GM12873 (cell line): ENCODE measurements around the gene LRRC66.

Source experiments
- TF ChIP-seq, protein P1 (sequence below): IDR thresholded peaks from 2 replicates; pipeline ENCODE4 v1.5.1; 2012; ENCODE audit warnings: low read depth, mild to moderate bottlenecking, moderate library complexity, low read length, control low read depth; ENCODE audit not compliant: insufficient read depth; ENCODE audit errors: missing control alignments

Gene LRRC66

DNA sequence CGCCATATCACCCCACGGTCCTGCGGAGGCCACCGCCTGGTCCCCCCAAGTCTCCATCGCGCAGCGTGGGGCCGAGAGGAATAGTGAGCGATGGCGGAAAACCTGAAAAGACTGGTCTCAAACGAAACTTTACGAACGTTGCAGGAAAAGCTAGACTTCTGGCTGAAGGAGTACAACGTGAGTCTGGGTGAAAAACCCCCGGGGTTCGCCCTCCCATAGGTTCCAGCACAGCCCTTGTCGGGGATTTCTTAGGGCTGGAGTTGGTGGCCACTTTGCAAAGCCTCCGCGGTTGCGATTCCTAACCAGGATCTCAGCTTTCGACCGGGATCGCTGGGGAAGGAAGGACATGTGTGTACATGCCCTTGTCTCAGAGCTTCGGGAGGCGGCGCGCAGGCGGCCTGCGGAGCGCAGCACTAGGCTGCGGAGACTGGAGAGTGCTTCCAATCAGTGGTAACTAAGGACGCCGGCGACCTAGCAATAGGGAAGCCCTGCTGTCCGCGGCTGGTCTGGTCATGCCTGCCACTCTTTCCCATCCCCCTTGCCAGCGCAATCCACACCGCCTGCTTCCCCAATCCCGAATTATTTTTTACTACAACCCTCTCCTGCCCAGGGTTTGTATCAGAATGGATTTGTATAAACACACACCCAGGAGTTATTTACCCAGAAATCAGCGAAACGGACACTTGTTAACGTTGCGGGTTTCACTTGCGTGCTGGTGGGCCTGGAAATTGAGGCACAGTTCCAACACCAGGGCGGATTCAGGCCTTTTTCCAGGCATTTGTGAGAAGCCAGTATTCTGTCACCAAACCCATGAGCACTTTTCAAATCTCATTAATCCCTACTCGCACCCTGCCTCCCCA, 31.7 kb upstream of the LRRC66 start:
- TF ChIP-seq, protein P1, sequence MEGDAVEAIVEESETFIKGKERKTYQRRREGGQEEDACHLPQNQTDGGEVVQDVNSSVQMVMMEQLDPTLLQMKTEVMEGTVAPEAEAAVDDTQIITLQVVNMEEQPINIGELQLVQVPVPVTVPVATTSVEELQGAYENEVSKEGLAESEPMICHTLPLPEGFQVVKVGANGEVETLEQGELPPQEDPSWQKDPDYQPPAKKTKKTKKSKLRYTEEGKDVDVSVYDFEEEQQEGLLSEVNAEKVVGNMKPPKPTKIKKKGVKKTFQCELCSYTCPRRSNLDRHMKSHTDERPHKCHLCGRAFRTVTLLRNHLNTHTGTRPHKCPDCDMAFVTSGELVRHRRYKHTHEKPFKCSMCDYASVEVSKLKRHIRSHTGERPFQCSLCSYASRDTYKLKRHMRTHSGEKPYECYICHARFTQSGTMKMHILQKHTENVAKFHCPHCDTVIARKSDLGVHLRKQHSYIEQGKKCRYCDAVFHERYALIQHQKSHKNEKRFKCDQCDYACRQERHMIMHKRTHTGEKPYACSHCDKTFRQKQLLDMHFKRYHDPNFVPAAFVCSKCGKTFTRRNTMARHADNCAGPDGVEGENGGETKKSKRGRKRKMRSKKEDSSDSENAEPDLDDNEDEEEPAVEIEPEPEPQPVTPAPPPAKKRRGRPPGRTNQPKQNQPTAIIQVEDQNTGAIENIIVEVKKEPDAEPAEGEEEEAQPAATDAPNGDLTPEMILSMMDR: no peak

DNA sequence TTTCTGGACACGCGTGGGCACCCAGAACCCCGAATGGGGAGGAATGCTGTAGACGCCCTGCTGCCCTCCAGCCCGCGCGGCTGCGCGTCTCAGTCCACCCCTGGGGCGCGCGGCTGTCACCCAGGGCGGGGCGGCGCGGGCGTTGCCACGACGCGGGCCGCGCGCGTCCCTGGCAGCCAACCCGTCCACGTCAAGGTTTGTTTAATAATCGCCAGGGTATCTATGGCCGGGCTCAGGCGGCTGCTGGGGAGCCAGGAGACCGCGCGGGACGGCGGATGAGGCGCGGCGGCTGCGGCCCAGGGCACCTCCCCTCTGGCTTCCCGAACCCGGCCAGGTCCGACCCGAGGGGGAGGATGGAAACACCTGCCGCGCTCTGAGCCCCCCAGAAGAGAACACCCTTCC, 31.1 kb upstream of the LRRC66 start, which contains the start of gene SPATA18:
TSS of gene SPATA18 (plus strand) at position 92 of the 402 bp plus-strand sequence. CDS start 401 bp downstream, outside the sequence.
- TF ChIP-seq, protein P1: no peak

DNA sequence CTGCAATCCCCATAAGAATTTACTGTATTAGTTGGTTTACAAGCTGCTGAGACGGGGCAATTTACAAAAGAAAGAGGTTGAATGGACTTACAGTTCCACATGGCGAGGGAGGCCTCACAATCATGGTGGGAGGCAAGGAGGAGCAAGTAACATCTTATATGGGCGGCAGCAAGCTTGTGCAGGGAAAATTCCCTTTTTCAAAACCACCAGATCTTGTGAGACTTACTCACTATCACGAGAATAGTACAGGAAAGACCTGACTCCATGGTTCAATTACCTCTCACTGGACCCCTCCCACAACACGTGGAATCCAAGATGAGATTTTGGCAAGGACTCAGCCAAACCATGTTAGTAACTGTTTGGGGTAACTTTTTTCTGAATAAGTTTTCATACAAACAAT, 29.1 kb upstream of the LRRC66 start:
- TF ChIP-seq, protein P1: no peak

DNA sequence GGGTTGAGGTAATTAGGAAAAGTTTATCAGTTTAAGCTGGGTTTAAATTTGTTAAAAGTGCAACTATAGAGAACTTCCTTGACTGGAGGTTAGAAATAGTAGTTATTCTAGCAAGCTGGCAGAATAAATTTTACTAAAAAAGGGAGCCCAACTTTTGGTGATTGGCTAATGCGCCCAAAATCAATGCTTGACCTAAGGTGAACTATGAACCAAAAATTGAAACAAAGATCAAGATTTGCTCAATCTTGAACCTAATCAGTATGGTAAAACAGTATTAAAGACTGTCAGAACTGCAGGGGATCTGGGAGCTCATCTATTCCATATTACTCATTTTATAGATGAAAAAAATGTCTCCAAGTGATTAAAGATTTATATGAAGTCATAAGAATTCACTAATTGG, 24.9 kb upstream of the LRRC66 start:
- TF ChIP-seq, protein P1: no peak

DNA sequence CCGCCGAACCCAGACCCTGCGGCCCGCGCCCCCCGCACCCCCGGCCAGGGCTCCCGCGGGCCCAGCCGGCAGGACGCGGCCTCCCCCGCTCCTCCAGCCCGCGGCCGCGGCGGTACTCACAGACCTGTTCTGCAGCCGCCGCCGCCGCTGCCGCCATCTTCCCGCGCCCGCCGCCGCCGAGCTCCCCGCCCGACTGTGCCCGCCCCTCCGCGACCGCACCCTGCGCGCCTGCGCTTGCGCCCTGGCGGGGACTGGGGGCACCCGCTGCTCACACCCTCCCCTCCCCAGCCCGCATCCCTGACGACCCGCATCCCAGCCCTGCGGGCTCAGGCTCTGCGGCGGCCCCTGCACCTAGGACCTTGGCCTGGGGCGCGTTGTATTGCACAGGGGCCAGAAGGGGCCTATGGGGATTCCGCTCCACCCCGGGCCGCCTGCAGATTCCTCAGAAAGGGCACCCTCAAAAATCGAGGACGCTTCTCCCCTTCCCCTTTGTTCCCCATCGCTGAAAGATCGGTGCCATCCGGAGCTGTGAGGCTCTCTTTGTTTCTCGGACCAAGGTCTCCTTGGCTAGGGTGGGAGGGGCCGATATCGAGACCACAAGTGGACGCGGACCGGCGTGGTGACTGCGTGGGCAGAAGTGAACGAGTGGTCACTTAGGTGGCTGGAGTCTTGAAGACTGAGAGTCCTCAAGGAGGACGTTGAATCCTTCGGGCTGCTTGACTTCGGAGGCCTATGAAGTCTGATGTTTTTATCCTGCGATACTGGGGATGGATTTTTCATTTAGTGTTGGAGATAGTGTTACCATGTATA, 18.1 kb upstream of the LRRC66 start, which contains the start of gene SGCB:
TSS of gene SGCB (minus strand) at position 197 of the 810 bp plus-strand sequence. CDS start at position 157, 40 bp downstream.
- TF ChIP-seq, protein P1: no peak

DNA sequence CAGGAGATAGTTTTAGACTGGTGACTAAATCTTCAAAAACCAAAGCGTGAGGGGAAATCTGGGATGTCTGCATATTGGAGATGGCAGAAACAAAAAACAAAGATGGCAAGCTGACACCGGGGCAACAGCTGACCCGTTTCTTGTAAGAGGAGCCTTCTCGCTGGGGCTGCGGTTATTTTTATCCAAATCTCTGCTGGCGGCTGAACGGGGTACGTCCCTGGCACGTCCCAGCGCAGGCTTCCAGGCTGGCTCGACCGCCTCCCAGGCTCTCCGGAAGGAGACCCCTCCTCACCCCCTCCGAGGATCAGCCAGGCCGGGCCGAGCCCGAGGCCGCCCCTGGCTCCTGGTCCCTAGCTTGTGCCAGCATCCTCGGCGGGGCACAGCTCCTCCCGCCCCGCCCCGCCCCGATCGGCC, 17.5 kb upstream of the LRRC66 start:
- TF ChIP-seq, protein P1: no peak
